ENCODE data around the gene SDHAF3. TPM values are rescaled to one million over a fixed set of nuclear protein-coding genes. Genes with fewer than 3 reads are reported as not detected.

Gene SDHAF3
- total and polyA plus RNA-seq, 2 of the 8 experiments (the other 6 are each of a cell fraction or from before 2014, with no cell fraction given) = 12.0 to 31.3 TPM

DNA sequence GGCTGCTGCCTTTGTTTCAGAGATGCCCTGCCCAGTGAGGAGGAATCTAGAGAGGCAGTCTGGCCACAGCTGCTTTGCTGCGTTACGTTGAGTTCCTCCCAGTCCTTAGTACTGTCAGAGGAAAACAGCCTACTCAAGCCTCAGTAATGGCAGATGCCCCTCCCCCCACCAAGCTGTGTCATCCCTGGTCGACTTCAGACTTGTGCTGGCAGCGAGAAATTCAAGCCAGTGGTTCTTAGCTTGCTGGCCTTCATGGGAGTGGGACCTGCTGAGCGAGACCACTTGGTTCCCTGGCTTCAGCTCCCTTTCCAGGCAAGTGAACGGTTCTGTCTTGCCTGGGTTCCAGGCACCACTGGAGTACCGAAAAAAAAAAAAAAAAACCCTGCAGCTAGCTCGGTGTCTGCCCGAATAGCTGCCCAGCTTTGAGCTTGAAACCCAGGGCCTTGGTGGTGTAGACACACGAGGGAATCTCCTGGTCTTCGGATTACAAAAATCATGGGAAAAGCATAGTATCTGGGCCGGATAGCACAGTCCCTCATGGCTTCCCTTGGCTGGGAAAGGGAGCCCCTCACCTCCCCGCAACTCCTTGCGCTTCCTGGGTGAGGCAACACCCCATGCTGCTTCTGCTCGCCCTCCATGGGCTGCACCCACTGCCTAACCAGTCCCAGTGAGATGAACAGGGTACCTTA is 9.1 kb downstream of the SDHAF3 start:
- WGBS, 2 experiments (ENCODE audit: extremely low coverage in 1 of 2, insufficient coverage in 1 of 2, insufficient read length in 1 of 2, insufficient replicate concordance in 2 of 2, low coverage in 1 of 2, low lambda C conversion rate in 2 of 2, missing lambda C conversion rate in 1 of 2) = 82% methylated on average over 14 of the region's 15 CpGs; no CpG with 5 or more reads in 1 of the 2 experiments
- H3K79me1 ChIP-seq (ENCODE audit: low read depth, low read length) = peaks cover 4% of the 10 kb centered on the region
- no peak for FAIRE-seq
- no peak overlapping the region for H2BK15ac ChIP-seq (ENCODE audit: low read length)
- peak overlapping the region; percentile 29 for H4K5ac ChIP-seq (ENCODE audit: insufficient read length, low read depth, low read length)
- H3K27me3 ChIP-seq (replicated peaks in 1 of 4; ENCODE audit: control insufficient read depth in 3 of 4, extremely low read depth in 1 of 4, insufficient read depth in 3 of 4, low read length in 3 of 4) = no peaks in the 10 kb centered on the region
- H3K4me1 ChIP-seq (replicated peaks in 1 of 4; ENCODE audit: control insufficient read depth in 3 of 4, insufficient read depth in 4 of 4, low read length in 3 of 4) = peaks cover 0 to 10% (median 4%) of the 10 kb centered on the region in 4 experiments; a peak in 3 of 7 replicates
- no peak overlapping the region for H3K23ac ChIP-seq (ENCODE audit: insufficient read length)
- CTCF ChIA-PET (ENCODE audit: partially characterized antibody) = interaction anchor here (1.0 kb wide), 1 partner anchor 696 kb away, joined by 3 read pairs; no protein-coding TSS in a partner anchor
- H4K20me1 ChIP-seq (replicated peaks in 1 of 2; ENCODE audit: control insufficient read depth in 1 of 2, insufficient read depth in 2 of 2, low read length in 2 of 2) = peaks cover 0 to 3% of the 10 kb centered on the region in 2 experiments
- no peak overlapping the region for H2AFZ ChIP-seq (ENCODE audit: low read length)
- no peaks in the 10 kb centered on the region for H3K23me2 ChIP-seq (ENCODE audit: low read depth, low read length)
- no peaks in the 10 kb centered on the region for H3K9me3 ChIP-seq (ENCODE audit: insufficient read depth in 2 of 2, low read depth in 1 of 2, low read length in 1 of 2)
- H3K56ac ChIP-seq (replicated peaks; ENCODE audit: insufficient read length, low read depth, low read length) = no peak overlapping the region
- no peaks in the 10 kb centered on the region for H3K36me3 ChIP-seq (ENCODE audit: control insufficient read depth in 2 of 4, insufficient read depth in 4 of 4, low read length in 3 of 4)
- DNase-seq (ENCODE audit: low read depth in 1 of 2, low spot score in 2 of 2) = peak in 1 of 2 experiments; percentile 59
- H2BK12ac ChIP-seq (ENCODE audit: low read depth, low read length) = no peak overlapping the region
- H4K8ac ChIP-seq (ENCODE audit: extremely low read depth, insufficient read depth, low read length) = no peak overlapping the region
- no peak overlapping the region for H2BK5ac ChIP-seq (ENCODE audit: low read depth, low read length)
- no peak overlapping the region for H2AK5ac ChIP-seq (ENCODE audit: low read depth, low read length)
- no peak overlapping the region for H3K9ac ChIP-seq (replicated peaks in 1 of 4; ENCODE audit: extremely low read depth in 1 of 4, low read depth in 3 of 4, low read length in 3 of 4)
- no peak overlapping the region for H3K4me3 ChIP-seq (ENCODE audit: extremely low read depth in 1 of 4, insufficient read depth in 2 of 4, low read depth in 3 of 4, low read length in 4 of 4)
- no peak overlapping the region for H2BK20ac ChIP-seq (ENCODE audit: low read length)
- peak overlapping the region; percentile 67 for H3K27ac ChIP-seq (ENCODE audit: low read depth, low read length)
- POLR2A ChIA-PET (ENCODE audit: partially characterized antibody) = interaction anchor here (0.7 to 2.5 kb wide), 2 partner anchors 9 to 746 kb away, joined by 4 to 12 read pairs; partner anchors contain the start of genes ASNS and SDHAF3
- H4K91ac ChIP-seq (replicated peaks; ENCODE audit: insufficient read length, low read length) = no peak overlapping the region
- no peak overlapping the region for H3K4ac ChIP-seq (replicated peaks; ENCODE audit: insufficient read length, low read depth, low read length)
- H3K18ac ChIP-seq (ENCODE audit: extremely low read depth, low read length) = peak overlapping the region; percentile 9; the same call in 1 of the 2 replicates
- H2BK120ac ChIP-seq (replicated peaks; ENCODE audit: low read depth, low read length) = no peak overlapping the region
- H3K14ac ChIP-seq (ENCODE audit: insufficient read length) = no peak overlapping the region
- peaks cover 0 to 93% of the 10 kb centered on the region in 2 experiments; a peak in 2 of 4 replicates for H3K79me2 ChIP-seq (ENCODE audit: control insufficient read depth in 1 of 2, insufficient read depth in 2 of 2, low read length in 2 of 2)
- H3K4me2 ChIP-seq (ENCODE audit: insufficient read depth in 1 of 2, low read depth in 2 of 2, low read length in 2 of 2) = peak overlapping the region; percentile 33 to 50
- TF ChIP-seq RXRA (IDR thresholded peaks at IDR 0.05; ENCODE audit: insufficient read depth, low read depth, low read length) (no peak), CBX5 (IDR thresholded peaks at IDR 0.05; ENCODE audit: low read depth, low read length) (no peak), MAFK (IDR thresholded peaks at IDR 0.05; ENCODE audit: low read depth, low read length) (peak; percentile 6; the same call in 1 of the 2 replicates), SRF (IDR thresholded peaks at IDR 0.05; ENCODE audit: low read depth, low read length) (no peak), POLR2AphosphoS5 (IDR thresholded peaks at IDR 0.05; ENCODE audit: low read depth, low read length) (no peak), BACH1 (IDR thresholded peaks at IDR 0.05; ENCODE audit: low read length) (peak; percentile 68; the same call in 1 of the 2 replicates), SP1 (IDR thresholded peaks at IDR 0.05; ENCODE audit: low read depth, low read length) (no peak), CREB1 (IDR thresholded peaks at IDR 0.05) (peak; percentile 69)

Data from H1 (cell line).